Endothelial cell of umbilical vein (primary cell): Measurements from ENCODE around the gene RGR. TPM values are rescaled to one million over a fixed set of nuclear protein-coding genes. Genes with fewer than 3 reads are reported as not detected.

Experiments
- BruUV-seq: library from RNA; stranded (reverse); fragments of 400-500 nt; replicated peaks from 2 replicates; lab custom pipeline; 2021; lab: Mats Ljungman, UMichigan
- CTCF ChIA-PET: fragments of 300-600, 350-600 bp; sonication (Branson Sonifier 250); formaldehyde crosslinking; loops from one replicate; lab custom pipeline; 2021; ENCODE audit warnings: antibody characterized with exemption, inconsistent platforms; lab: Charles Lee
- POLR2A ChIA-PET: fragments of 300-600, 350-600 bp; sonication (Branson Sonifier 250); formaldehyde crosslinking; loops from one replicate; lab custom pipeline; 2021; ENCODE audit warnings: antibody characterized with exemption, inconsistent platforms; lab: Charles Lee
- DNase-seq: peaks from one replicate; pipeline ENCODE4 v3.0.0-alpha.2; 2011; ENCODE audit warnings: low read depth, low spot score
- FAIRE-seq: peaks from 2 replicates; lab custom pipeline; 2011; peaks lifted over from hg19 to GRCh38; lab: Jason Lieb, UNC
- H2AFZ ChIP-seq: 2 replicates; pipeline ENCODE4 v1.6.0; 2012; ENCODE audit warnings: low read depth, low read length, control low read depth, inconsistent platforms
- H3K27ac ChIP-seq: 2 replicates; pipeline ENCODE4 v1.5.1; 2011; ENCODE audit warnings: low read depth, mild to moderate bottlenecking, control low read depth, low read length, moderate library complexity; ENCODE audit not compliant: insufficient read depth
- H3K27me3 ChIP-seq, 2 experiments: 2 replicates each; pipeline versions ENCODE4 v1.6.0 to v1.6.1; 2011; ENCODE audit warnings: low read length in 2 of 2, mixed read lengths in 1 of 2; ENCODE audit not compliant: control insufficient read depth in 2 of 2, insufficient read depth in 2 of 2
- H3K36me3 ChIP-seq, 2 experiments: 2 replicates in 1 of 2; 3 replicates in 1 of 2; pipeline ENCODE4 v1.5.1; 2011; ENCODE audit warnings: low read length in 2 of 2, mild to moderate bottlenecking in 1 of 2, moderate library complexity in 1 of 2; ENCODE audit not compliant: control insufficient read depth in 2 of 2, insufficient read depth in 2 of 2; ENCODE audit errors: extremely low read depth in 1 of 2
- H3K4me1 ChIP-seq: 3 replicates; pipeline ENCODE4 v1.5.1; 2011; ENCODE audit warnings: mild to moderate bottlenecking, low read length; ENCODE audit not compliant: control insufficient read depth, insufficient read depth; ENCODE audit errors: extremely low read depth
- H3K4me2 ChIP-seq: 2 replicates; pipeline ENCODE4 v1.6.1; 2011; ENCODE audit warnings: low read length, control low read depth, mixed read lengths; ENCODE audit not compliant: insufficient read depth
- H3K4me3 ChIP-seq, 3 experiments: fragments of 200-600 bp in 1 of 3; sonication (generic), shearing (Covaris generic) in 1 of 3; replicated peaks in 1 of 3; 2 replicates each; pipeline ENCODE4 v1.5.1; 2011 to 2016; ENCODE audit warnings: control low read depth in 3 of 3, low read length in 3 of 3, mild to moderate bottlenecking in 2 of 3, inconsistent platforms in 1 of 3, low read depth in 1 of 3, moderate library complexity in 1 of 3; ENCODE audit not compliant: insufficient read depth in 1 of 3
- H3K79me2 ChIP-seq: 2 replicates; pipeline ENCODE4 v1.6.0; 2012; ENCODE audit warnings: low read length, inconsistent platforms; ENCODE audit not compliant: control insufficient read depth, insufficient read depth
- H3K9ac ChIP-seq: replicated peaks from 2 replicates; pipeline ENCODE3; 2011; ENCODE audit warnings: low read length, control low read depth; ENCODE audit not compliant: insufficient read depth; ENCODE audit errors: extremely low read depth
- H3K9me1 ChIP-seq: replicated peaks from 3 replicates; pipeline ENCODE4 v1.6.0; 2011; ENCODE audit warnings: mild to moderate bottlenecking, low read length; ENCODE audit not compliant: control insufficient read depth, insufficient read depth; ENCODE audit errors: extremely low read depth
- H3K9me3 ChIP-seq: replicated peaks from 2 replicates; pipeline ENCODE4 v1.5.1; 2012; ENCODE audit warnings: low read length, inconsistent platforms; ENCODE audit not compliant: control insufficient read depth, insufficient read depth
- H4K20me1 ChIP-seq: replicated peaks from 2 replicates; pipeline ENCODE3; 2011; ENCODE audit warnings: mild to moderate bottlenecking, low read length; ENCODE audit not compliant: control insufficient read depth, insufficient read depth; ENCODE audit errors: extremely low read depth
- EZH2 ChIP-seq: IDR thresholded peaks from 2 replicates; pipeline ENCODE4 v1.6.1; 2012; ENCODE audit warnings: borderline replicate concordance, low read depth, mild to moderate bottlenecking, moderate library complexity, low read length, inconsistent platforms; ENCODE audit not compliant: severe bottlenecking
- FOS ChIP-seq: IDR thresholded peaks from 2 replicates; pipeline ENCODE4 v1.6.1; 2011; ENCODE audit warnings: mild to moderate bottlenecking, low read length, moderate library complexity, borderline replicate concordance; ENCODE audit not compliant: insufficient read depth
- GATA2 ChIP-seq: IDR thresholded peaks from 2 replicates; pipeline ENCODE4 v1.7.0; 2011; ENCODE audit warnings: low read depth, mild to moderate bottlenecking, moderate library complexity, mixed read lengths, low read length; ENCODE audit not compliant: insufficient read length, insufficient read depth
- JUN ChIP-seq: IDR thresholded peaks from 2 replicates; pipeline ENCODE4 v1.6.1; 2011; ENCODE audit warnings: borderline replicate concordance, low read depth; ENCODE audit not compliant: insufficient read length, insufficient read depth
- MYC ChIP-seq: IDR thresholded peaks from one replicate; pipeline ENCODE4 v1.6.1; 2011; ENCODE audit warnings: mild to moderate bottlenecking, low read depth, low read length
- POLR2A ChIP-seq: IDR thresholded peaks from 2 replicates; pipeline ENCODE4 v1.6.1; 2012; ENCODE audit warnings: low read depth, mild to moderate bottlenecking, control low read depth, low read length
- POLR2AphosphoS5 ChIP-seq: IDR thresholded peaks from 2 replicates; pipeline ENCODE4 v1.6.1; 2012; ENCODE audit warnings: low read depth, mild to moderate bottlenecking, control low read depth, low read length, moderate library complexity; ENCODE audit not compliant: insufficient read depth
- dilution Hi-C: fragments of 300-500 bp; cut with MboI; formaldehyde crosslinking; loops from one replicate; pipeline ENCODE4 v1.15.0; 2019; ENCODE audit warnings: low sequenced_read_pairs; ENCODE audit not compliant: extremely low pct_ligation_motif_present
- intact Hi-C: fragments of 100-400 bp; cut with micrococcal nuclease; formaldehyde crosslinking; loops from one replicate; pipeline ENCODE4 v1.10.0; 2022
- polyA plus RNA-seq, 4 experiments: library from polyadenylated mRNA; depleted of rRNA in 3 of 4; stranded (reverse) in 3 of 4; unstranded in 1 of 4; fragments of >200 nt; gene quantifications; 2 replicates each; pipeline versions ENCODE4 v1.2.1 to v1.2.3, GENCODE V29; 2011 to 2012; ENCODE audit warnings: missing spikeins in 1 of 4
- total RNA-seq: library from RNA; stranded (reverse); gene quantifications from 2 replicates; pipeline ENCODE4 v1.2.3, GENCODE V29; 2021
- TF ChIP-seq, protein P1 (sequence below), 2 donors: IDR thresholded peaks; 1 replicate in 1 of 2; 2 replicates in 1 of 2; pipeline ENCODE4 v1.5.1; 2011; ENCODE audit warnings: low read length in 2 of 2, mild to moderate bottlenecking in 2 of 2, moderate library complexity in 2 of 2, control low read depth in 1 of 2, inconsistent platforms in 1 of 2, low read depth in 1 of 2; ENCODE audit not compliant: insufficient read depth in 1 of 2; ENCODE audit errors: extremely low read depth in 1 of 2
- TF ChIP-seq, protein P2 (sequence below): IDR thresholded peaks from 2 replicates; pipeline ENCODE4 v1.6.1; 2011; ENCODE audit not compliant: insufficient read depth, insufficient read length

RGR gene
- total and polyA plus RNA-seq, 2 donors (not counting 3 experiments of a cell fraction or from before 2014, with no cell fraction given), result not detected

DNA sequence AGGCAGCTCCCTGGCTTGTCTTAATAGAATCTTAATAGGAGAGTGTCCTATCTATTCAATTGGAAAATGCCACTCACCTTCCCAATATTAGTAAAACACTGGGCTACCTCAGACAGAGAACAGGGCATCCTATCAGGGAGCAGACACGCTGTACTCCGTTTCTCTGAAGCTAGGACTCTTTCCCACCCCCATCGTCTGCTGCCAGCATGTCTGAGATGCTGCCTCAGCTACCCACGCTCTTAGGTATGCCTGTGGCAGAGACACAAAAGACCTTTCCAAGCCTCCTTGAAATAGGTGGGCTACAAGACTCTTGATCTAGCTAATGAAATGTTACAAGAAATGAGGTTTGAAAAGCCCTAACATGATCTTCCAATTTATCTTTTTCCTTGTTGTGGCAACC lies 17.0 kb upstream of the RGR start:
- TF ChIP-seq EZH2, result no peak
- no peak for TF ChIP-seq POLR2AphosphoS5
- TF ChIP-seq FOS, result no peak
- TF ChIP-seq POLR2A, result no peak
- TF ChIP-seq MYC, result no peak
- TF ChIP-seq, protein P1, sequence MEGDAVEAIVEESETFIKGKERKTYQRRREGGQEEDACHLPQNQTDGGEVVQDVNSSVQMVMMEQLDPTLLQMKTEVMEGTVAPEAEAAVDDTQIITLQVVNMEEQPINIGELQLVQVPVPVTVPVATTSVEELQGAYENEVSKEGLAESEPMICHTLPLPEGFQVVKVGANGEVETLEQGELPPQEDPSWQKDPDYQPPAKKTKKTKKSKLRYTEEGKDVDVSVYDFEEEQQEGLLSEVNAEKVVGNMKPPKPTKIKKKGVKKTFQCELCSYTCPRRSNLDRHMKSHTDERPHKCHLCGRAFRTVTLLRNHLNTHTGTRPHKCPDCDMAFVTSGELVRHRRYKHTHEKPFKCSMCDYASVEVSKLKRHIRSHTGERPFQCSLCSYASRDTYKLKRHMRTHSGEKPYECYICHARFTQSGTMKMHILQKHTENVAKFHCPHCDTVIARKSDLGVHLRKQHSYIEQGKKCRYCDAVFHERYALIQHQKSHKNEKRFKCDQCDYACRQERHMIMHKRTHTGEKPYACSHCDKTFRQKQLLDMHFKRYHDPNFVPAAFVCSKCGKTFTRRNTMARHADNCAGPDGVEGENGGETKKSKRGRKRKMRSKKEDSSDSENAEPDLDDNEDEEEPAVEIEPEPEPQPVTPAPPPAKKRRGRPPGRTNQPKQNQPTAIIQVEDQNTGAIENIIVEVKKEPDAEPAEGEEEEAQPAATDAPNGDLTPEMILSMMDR (IDR thresholded peaks at IDR 0.05; ENCODE audit: extremely low read depth in 1 of 2, insufficient read depth in 1 of 2, low read depth in 1 of 2, low read length in 2 of 2), result no peak
- no peak for TF ChIP-seq JUN
- TF ChIP-seq GATA2, result no peak
- TF ChIP-seq, protein P2, sequence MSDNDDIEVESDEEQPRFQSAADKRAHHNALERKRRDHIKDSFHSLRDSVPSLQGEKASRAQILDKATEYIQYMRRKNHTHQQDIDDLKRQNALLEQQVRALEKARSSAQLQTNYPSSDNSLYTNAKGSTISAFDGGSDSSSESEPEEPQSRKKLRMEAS, result no peak
- H3K4me2 ChIP-seq, result no peak overlapping the region
- BruUV-seq, result no TSS peak
- no peaks in the 10 kb centered on the region for H3K36me3 ChIP-seq
- no peaks in the 10 kb centered on the region for H3K79me2 ChIP-seq
- H3K4me1 ChIP-seq, result no peaks in the 10 kb centered on the region
- H2AFZ ChIP-seq, result no peak overlapping the region
- no peaks in the 10 kb centered on the region for H3K9me1 ChIP-seq
- FAIRE-seq (no peak), DNase-seq (no peak)
- no peaks in the 10 kb centered on the region for H3K9me3 ChIP-seq
- H3K4me3 ChIP-seq, result no peak overlapping the region
- H3K9ac ChIP-seq, result no peak overlapping the region
- ChIA-PET CTCF (interaction anchor here (1.6 kb wide), 1 partner anchor 312 kb away, joined by 3 read pairs; no protein-coding TSS in a partner anchor), POLR2A (no interaction called here)
- no peaks in the 10 kb centered on the region for H3K27me3 ChIP-seq
- no peak overlapping the region for H3K27ac ChIP-seq
- dilution Hi-C loops, result no loop called here
- no peaks in the 10 kb centered on the region for H4K20me1 ChIP-seq
- intact Hi-C loops, result no loop called here
